GM21367 (cell line): ENCODE measurements around the gene IPO5.
A peak's percentile ranks its signal among the peaks of the same experiment; 100 is the strongest.
"Not testable (repeated sequence)": the region's sequence is repeated elsewhere in the genome, so short reads cannot be mapped to it uniquely, and the experiment has no call there.

Experiments
- ATAC-seq: cut with Tn5 transposase; IDR thresholded peaks from one replicate; pipeline ENCODE4 v1.9.1; 2021; ENCODE audit not compliant: unreplicated experiment

The IPO5 gene

DNA sequence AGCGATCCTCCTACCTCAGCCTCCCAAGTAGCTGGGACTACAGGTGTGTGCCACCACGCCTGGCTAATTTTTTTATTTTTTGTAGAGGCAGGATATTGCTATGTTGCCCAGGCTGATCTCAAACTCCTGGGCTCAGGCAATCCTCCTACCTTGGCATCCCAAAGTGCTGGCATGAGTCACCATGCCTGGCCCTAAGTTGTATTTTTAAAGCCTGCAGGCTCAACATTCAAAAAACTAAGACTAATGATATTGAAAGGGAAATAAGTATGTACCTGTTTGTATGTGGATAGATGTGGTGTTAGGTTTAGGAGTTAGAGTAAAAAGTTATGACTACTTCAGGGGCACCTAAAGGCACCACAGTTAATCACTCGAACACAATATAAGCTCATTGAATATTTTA is 5.4 kb upstream of the IPO5 start:
- no peak for ATAC-seq

DNA sequence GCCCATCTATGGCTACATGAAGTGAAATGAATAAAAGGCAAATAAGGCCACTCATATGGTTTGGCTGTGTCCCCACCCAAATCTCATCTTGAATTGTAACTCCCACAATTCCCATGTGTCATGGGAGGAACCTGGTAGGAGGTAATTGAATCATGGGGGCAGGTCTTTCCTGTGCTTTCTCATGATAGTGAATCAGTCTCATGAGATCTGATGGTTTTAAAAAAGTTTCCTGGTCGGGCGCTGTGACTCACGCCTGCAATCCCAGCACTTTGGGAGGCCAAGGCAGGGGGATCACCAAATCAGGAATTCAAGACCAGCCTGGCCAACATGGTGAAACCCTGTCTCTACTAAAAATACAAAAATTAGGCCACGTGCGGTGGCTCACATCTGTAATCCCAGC is 4.2 kb upstream of the IPO5 start:
- ATAC-seq = not testable (repeated sequence)

- ATAC-seq = no peak
Observed at GRCh38 chr13:97951376-97951775, 2.1 kb upstream of the IPO5 start.

- ATAC-seq = peak; percentile 63
Observed at GRCh38 chr13:97952831-97953230, 644 bp upstream of the IPO5 start.

DNA sequence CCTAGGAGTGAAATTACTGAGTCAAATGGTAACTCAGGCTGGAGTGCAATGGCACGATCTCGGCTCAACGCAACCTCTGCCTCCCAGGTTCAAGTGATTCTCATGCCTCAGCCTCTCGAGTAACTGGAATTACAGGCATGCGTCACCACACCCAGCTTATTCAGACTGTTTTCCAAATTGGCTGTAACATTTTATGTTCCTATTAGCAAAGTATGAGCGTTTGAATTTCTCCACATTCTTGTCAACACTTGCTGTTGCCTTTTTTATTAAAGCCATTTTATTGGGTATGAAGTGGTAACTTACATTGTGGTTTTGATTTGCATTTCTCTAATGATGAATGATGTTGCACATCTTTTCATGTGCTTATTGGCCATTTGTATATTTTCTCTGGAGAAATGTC is 7.9 kb downstream of the IPO5 start:
- ATAC-seq = no peak

GRCh38 chr13:97962887-97963286 is 9.4 kb downstream of the IPO5 start:
- ATAC-seq = no peak

DNA sequence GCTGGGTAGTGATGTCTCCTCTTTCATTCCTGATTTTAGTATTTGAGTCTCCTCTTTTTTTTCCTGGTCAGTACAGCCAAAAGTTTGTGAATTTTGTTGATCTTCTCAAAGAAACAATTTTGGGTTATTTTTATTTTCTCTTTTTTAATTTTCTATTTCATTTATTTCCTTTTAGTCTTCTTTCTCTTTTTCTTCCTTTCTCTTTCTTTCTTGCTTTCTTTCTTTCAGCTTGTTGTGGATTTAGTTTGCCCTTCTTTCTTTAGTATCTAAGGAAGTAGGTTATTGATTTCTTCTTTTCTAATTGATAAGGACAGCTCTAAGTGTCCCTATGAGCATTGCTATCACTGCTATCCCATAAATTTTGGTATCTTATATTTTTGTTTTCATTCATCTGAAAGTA is 13.8 kb downstream of the IPO5 start:
- ATAC-seq = no peak

- ATAC-seq = no peak
Observed at GRCh38 chr13:97967948-97968347, 14.5 kb downstream of the IPO5 start.

GRCh38 chr13:97971519-97971918 is 18.0 kb downstream of the IPO5 start:
- ATAC-seq = no peak

DNA sequence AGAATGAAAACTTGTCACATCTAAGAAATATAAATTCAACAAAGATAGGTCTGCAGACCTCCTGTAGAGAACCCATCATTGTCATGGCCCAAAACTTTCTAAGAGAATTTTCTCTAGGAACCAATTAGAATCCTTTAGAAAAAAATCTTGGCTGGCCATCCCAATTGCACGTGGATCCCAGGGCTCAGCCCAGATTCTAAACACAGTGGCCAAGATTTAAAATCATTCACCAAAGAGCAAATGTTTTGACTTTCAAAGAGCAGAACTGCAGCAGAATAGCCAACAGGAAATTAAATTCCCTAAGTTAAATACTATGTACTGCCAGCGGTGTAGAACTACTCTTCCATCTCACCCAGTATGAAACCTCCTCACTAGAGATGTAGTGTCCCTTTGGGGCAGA is 21.3 kb downstream of the IPO5 start:
- no peak for ATAC-seq

GRCh38 chr13:97975280-97975847 is 21.9 kb downstream of the IPO5 start:
- ATAC-seq = no peak

GRCh38 chr13:97975848-97976609 is 22.6 kb downstream of the IPO5 start:
- ATAC-seq = peak; percentile 90

GRCh38 chr13:97976610-97977521 is 23.4 kb downstream of the IPO5 start:
- ATAC-seq = peak; percentile 16

GRCh38 chr13:97977982-97978381 is 24.5 kb downstream of the IPO5 start:
- ATAC-seq = no peak

GRCh38 chr13:97978651-97979050 is 25.2 kb downstream of the IPO5 start:
- ATAC-seq = no peak

GRCh38 chr13:97979051-97979450 is 25.6 kb downstream of the IPO5 start:
- no peak for ATAC-seq

DNA sequence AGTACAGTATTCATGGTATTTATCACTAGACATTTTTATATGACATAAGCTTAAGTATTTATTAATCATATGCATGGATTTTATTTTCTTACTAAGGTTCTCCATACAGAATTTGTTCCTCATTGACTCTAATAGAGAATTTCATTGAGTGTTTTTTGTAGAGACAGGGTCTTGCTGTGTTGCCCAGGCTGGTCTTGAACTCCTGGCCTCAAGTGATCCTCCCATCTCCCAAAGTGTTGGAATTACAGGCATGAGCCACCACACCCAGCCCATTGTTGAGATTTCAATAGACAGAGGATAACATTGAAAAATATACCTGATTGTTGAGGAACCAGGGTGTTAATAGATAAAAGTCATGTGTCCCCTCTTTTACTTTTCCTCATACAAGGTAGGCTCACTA is 26.1 kb downstream of the IPO5 start:
- ATAC-seq = no peak

DNA sequence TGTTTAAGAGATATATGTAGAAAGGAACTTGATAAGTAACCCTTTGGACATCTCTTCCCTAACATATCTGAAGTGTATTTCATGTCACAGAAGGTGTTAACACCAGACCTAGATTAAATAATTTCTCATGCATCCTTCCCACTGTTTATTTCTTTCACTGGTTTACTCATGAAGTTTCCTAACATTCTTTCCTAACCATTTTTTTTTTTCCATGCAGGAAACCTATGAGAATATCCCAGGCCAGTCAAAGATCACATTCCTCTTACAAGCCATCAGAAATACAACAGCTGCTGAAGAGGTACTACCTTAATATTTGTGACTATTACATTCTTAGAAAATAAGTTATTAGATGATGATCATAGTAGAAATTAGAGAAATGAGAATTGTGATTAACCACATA is 28.8 kb downstream of the IPO5 start:
- no peak for ATAC-seq

- ATAC-seq = peak; percentile 89
Observed at GRCh38 chr13:97986835-97987234, 33.4 kb downstream of the IPO5 start.

GRCh38 chr13:97999653-98000052 is 46.2 kb downstream of the IPO5 start:
- no peak for ATAC-seq

GRCh38 chr13:98004107-98004506 is 50.6 kb downstream of the IPO5 start:
- ATAC-seq = no peak

GRCh38 chr13:98004997-98005396 is 51.5 kb downstream of the IPO5 start:
- not testable (repeated sequence) for ATAC-seq
